Memory B cell (primary cell): ENCODE data around the gene ANKH.
"Not testable (repeated sequence)": the region's sequence is repeated elsewhere in the genome, so short reads cannot be mapped to it uniquely, and the experiment has no call there.

ENCODE experiments used
- ATAC-seq: fragments of 150-1000 bp; cut with Tn5 transposase; 2 replicates; pipeline ENCODE4 v1.10.0; 2021; ENCODE audit warnings: low read depth, mild to moderate bottlenecking, moderate library complexity
- DNase-seq, 2 donors: peaks; one replicate each; pipeline ENCODE4 v3.0.0; 2022; ENCODE audit warnings: low spot score in 2 of 2
- H3K27ac Mint-ChIP-seq: one replicate; pipeline ENCODE4 v1.8.0; 2022; ENCODE audit warnings: mild to moderate bottlenecking, moderate library complexity, mixed read lengths
- H3K27me3 Mint-ChIP-seq: one replicate; pipeline ENCODE4 v1.8.0; 2022; ENCODE audit warnings: mixed read lengths
- H3K36me3 Mint-ChIP-seq: one replicate; pipeline ENCODE4 v1.8.0; 2022; ENCODE audit warnings: mild to moderate bottlenecking, mixed read lengths
- H3K4me1 Mint-ChIP-seq: one replicate; pipeline ENCODE4 v1.8.0; 2022; ENCODE audit warnings: mixed read lengths
- H3K4me3 Mint-ChIP-seq: one replicate; pipeline ENCODE4 v1.8.0; 2022; ENCODE audit warnings: mild to moderate bottlenecking, moderate library complexity, mixed read lengths
- H3K9me3 Mint-ChIP-seq: one replicate; pipeline ENCODE4 v1.8.0; 2022; ENCODE audit warnings: mixed read lengths

Gene ANKH

DNA sequence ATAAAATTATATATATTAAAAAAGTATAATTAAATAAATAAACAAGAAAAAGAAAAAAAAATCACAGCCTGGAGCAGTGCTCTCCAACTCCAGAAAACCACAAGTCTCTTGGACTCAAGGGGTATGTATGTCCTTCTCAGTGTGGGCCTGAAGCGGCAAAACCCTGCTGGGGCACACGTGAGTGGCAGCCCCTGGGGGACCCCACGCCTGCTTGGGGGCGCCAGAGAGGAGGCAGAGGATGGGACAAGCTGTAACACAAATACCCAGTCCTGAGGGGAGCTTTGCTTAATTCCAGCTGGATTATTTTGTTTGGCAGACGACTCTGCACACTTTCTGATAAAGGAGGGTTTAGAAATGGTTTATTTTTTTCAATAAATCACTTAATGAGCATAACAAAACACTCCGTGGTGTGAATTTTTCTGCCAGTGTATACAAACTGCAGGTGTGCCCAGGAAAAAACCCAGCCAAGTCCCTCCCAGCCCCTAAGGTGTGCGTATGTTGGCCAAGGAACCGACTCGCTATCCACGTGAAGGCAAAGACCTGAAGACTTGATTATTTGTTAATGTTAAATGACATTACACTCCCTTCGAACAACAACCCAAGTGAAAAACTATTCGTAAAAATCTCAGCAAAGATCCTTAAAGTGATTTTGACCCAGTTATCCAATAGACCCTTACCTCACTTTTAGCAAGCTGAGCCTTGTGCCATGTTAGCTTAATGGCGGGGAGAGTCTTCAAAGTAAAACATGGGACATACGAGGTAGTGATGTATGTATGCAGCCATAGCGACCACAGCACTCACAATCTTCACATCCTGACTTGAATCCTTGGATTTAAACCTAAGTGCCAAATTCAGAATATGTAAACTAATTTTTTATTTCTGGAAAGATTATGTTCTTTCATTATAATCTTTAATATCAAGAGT lies 32.9 kb downstream of the ANKH start:
- no peak overlapping the region for H3K27ac Mint-ChIP-seq
- H3K9me3 Mint-ChIP-seq = no peaks in the 10 kb centered on the region
- H3K36me3 Mint-ChIP-seq = peaks cover 1% of the 10 kb centered on the region
- no peaks in the 10 kb centered on the region for H3K27me3 Mint-ChIP-seq
- no peak overlapping the region for H3K4me3 Mint-ChIP-seq
- DNase-seq (no peak), ATAC-seq (no peak)
- H3K4me1 Mint-ChIP-seq = peaks cover 11% of the 10 kb centered on the region

DNA sequence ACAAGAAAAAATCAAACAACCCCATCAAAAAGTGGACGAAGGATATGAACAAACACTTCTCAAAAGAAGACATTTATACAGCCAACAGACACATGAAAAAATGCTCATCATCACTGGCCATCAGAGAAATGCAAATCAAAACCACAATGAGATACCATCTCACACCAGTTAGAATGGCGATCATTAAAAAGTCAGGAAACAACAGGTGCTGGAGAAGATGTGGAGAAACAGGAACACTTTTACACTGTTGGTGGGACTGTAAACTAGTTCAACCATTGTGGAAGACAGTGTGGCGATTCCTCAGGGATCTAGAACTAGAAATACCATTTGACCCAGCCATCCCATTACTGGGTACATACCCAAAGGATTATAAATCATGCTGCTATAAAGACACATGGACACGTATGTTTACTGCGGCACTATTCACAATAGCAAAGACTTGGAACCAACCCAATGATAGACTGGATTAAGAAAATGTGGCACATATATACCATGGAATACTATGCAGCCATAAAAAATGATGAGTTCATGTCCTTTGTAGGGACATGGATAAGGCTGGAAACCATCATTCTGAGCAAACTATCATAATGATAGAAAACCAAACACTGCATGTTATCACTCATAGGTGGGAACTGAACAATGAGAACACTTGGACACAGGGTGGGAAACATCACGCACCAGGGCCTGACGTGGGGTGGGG lies 34.0 kb downstream of the ANKH start:
- not testable (repeated sequence) for DNase-seq, H3K4me3 Mint-ChIP-seq, H3K27ac Mint-ChIP-seq, H3K9me3 Mint-ChIP-seq, H3K27me3 Mint-ChIP-seq, H3K36me3 Mint-ChIP-seq, ATAC-seq
- peaks cover 11% of the 10 kb centered on the region for H3K4me1 Mint-ChIP-seq

DNA sequence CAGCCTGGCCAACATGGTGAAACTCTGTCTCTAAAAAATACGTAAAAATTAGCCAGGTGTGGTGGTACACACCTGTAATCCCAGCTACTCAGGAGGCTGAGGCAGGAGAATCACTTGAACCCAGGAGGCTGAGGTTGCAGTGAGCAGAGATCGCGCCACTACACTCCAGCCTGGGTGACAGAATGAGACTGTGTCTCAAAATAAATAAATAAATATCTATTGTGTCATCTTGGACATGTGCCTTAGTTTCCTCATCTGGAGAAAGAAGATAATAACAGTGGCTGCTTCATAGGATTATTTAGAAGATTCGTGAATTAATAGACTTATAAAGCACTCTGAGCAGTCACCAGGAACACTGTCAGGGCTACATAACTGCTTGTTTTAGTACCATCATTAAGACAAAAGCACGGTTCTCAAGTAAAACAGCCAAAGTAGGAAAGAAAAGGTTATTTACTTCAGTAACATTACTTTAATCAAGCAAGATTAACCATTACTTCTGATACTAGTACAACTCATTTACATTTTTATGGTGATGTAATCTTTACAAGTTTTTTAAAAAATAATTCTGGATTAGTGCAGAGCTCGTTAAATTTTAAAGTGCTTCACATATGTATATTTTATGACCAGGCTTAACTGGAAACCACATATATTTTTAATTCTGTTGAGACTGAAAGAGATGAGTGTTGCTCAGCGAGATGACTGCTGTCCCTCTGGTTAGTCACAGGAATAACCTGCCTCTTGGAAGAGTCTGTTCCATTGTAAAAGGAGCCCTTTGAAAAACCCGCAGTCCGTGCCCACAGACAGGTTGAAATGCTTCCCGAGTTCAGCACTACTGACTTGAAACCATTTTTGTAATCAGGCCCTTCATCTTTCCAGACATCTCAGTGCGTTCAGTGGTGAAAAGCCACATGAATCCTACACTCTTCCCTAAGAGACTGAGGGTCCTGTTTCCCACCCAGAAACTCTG lies 36.7 kb downstream of the ANKH start:
- peaks cover under 1% of the 10 kb centered on the region for H3K36me3 Mint-ChIP-seq
- ATAC-seq (no peak), DNase-seq (no peak)
- no peak overlapping the region for H3K4me3 Mint-ChIP-seq
- H3K27me3 Mint-ChIP-seq = no peaks in the 10 kb centered on the region
- no peak overlapping the region for H3K27ac Mint-ChIP-seq
- peaks cover 15% of the 10 kb centered on the region for H3K4me1 Mint-ChIP-seq
- H3K9me3 Mint-ChIP-seq = no peaks in the 10 kb centered on the region

DNA sequence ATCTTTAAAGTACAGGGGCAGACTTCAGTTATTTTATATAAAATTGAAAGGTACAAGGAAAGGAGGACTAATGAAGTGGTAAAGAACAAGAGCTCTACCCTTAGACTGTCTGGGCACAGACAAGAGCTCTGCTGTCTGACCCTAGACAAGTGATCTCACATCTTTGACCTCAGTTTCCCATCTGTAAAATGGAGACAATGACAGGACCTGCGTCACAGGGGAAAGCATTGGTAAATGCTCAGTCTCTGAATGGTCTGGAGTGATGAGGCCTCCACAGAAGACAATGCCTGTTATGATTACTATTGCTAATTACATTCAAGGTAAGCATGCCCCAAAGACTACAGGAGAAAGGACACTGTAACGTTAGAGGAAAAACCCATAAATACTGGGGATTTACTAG lies 37.5 kb downstream of the ANKH start:
- ATAC-seq (no peak), DNase-seq (no peak)
- Mint-ChIP-seq H3K27me3 (no peaks in the 10 kb centered on the region), H3K4me1 (peaks cover 16% of the 10 kb centered on the region), H3K4me3 (no peak overlapping the region), H3K27ac (no peak overlapping the region), H3K36me3 (peaks cover 2% of the 10 kb centered on the region), H3K9me3 (no peaks in the 10 kb centered on the region)

DNA sequence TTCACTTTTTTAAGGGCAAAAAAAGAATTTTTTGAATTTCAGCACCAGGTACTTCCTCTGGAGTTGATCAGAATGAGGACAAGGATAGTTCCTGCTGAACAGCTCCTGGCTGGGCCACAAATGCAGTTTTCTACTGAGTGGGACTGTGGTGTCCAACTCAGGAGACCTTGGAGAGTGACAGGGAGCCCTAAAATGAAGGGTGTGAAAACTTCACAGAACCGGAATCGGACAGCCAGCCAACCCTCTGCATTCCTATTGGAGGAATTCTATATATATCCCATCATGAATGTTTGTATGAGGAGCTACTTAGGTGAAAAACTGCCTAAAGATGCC lies 40.6 kb downstream of the ANKH start:
- Mint-ChIP-seq H3K27me3 (no peaks in the 10 kb centered on the region), H3K4me3 (no peak overlapping the region), H3K27ac (no peak overlapping the region), H3K36me3 (peaks cover 6% of the 10 kb centered on the region), H3K9me3 (no peaks in the 10 kb centered on the region), H3K4me1 (peaks cover 14% of the 10 kb centered on the region)
- DNase-seq = no peak
- no peak for ATAC-seq

DNA sequence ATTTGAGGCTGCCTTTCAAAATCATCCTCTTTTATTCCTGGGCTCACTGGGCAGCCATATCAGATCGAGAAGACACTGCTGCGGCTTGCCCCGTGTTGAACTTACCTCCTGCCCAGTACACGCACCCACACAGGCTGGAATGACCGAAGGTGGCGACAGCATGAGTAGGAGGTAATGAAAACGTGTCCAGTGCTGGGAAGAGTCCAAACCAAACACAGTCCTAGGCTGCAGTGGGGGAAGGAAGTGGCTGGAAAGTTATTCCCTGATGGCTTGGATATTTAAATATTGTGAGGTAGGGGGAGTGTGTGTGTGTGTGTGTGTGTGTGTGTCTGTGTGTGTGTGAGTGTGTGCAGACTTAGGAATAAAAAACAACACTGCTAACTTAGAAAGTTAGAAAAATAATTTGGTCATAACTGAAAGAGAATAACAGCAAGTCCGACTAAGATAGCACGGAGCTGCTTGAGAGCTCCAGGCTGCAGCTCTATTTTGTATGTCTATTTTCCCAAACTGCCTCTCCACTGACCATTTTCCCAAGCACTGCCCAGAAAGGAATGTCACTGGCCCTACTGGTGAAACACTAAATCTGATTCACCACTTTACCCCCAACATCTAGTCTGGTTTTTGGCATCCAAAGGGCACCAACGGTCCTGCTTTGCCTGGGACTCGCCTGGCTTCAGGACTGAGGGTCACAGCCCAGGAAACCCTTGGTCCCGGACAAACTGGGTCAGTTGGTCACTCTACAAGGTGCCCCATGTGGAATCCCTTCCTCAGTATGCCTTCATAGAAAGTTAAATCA lies 41.2 kb downstream of the ANKH start:
- H3K4me1 Mint-ChIP-seq = peaks cover 9% of the 10 kb centered on the region
- DNase-seq (no peak), ATAC-seq (no peak)
- no peaks in the 10 kb centered on the region for H3K9me3 Mint-ChIP-seq
- H3K27ac Mint-ChIP-seq = no peak overlapping the region
- no peak overlapping the region for H3K4me3 Mint-ChIP-seq
- H3K27me3 Mint-ChIP-seq = no peaks in the 10 kb centered on the region
- H3K36me3 Mint-ChIP-seq = peaks cover 6% of the 10 kb centered on the region

DNA sequence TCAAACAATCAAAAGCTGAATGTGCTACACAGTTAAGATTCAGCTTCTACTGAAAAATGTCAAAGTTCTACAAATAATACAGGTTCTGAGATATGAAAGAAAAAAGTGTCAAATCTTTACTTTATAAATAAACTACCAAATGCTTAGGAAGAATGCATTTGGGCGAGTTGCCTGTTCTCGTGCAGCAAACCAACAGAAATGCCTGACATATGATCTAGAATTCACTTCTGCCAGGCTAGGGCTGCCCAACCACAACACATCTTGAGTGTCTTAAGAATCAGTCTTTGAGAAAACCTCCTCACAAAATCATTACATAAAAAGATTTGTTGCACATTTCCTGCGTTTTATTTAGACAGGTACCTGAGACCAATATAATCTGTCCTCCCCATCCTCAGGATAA lies 42.2 kb downstream of the ANKH start:
- no peak overlapping the region for H3K4me3 Mint-ChIP-seq
- peaks cover 9% of the 10 kb centered on the region for H3K4me1 Mint-ChIP-seq
- H3K27me3 Mint-ChIP-seq = no peaks in the 10 kb centered on the region
- H3K36me3 Mint-ChIP-seq = peaks cover 6% of the 10 kb centered on the region
- DNase-seq = no peak
- no peak for ATAC-seq
- no peaks in the 10 kb centered on the region for H3K9me3 Mint-ChIP-seq
- H3K27ac Mint-ChIP-seq = no peak overlapping the region

DNA sequence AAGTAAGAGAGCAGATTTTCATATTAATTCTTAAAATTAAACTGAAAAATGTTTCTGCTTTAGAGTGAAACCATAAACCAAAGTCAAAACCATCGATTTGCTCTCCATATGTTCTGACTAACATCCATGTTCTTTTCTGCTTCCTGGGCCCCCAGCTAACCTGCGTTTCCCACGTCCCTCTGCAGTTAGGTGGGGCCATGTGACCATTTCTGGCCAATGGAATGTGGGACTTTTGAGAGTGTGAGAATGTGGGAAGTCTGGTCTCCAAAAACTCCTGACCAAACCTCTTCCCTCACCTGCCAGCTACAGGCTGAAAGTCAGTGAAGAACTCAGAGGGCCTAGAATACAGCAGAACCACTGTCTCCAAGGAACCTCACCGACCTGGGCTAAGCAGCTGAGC lies 44.9 kb downstream of the ANKH start:
- ATAC-seq = no peak
- Mint-ChIP-seq H3K4me1 (peaks cover 9% of the 10 kb centered on the region), H3K27me3 (no peaks in the 10 kb centered on the region), H3K9me3 (no peaks in the 10 kb centered on the region), H3K36me3 (peaks cover 6% of the 10 kb centered on the region), H3K27ac (no peak overlapping the region), H3K4me3 (no peak overlapping the region)
- no peak for DNase-seq

DNA sequence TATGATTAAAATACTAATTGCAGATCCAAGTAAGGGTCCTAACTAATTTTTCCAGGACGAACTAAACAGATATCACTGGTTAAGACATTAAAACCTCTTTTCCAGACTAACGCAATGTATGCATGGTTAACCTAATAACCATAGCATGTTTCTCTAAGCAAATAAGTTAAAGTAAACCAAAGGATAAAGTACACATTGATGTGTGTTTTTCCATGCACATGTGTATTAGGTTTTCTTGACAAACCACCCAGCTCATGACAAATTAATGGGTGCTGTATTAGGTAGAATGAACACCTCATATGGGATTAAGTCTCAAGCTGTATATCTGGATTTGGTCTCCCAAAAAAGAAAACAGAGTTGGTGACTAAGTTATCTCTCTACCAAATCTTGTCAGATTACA lies 45.6 kb downstream of the ANKH start:
- Mint-ChIP-seq H3K4me1 (peaks cover 9% of the 10 kb centered on the region), H3K4me3 (no peak overlapping the region), H3K27ac (no peak overlapping the region), H3K36me3 (peaks cover 6% of the 10 kb centered on the region), H3K27me3 (no peaks in the 10 kb centered on the region), H3K9me3 (no peaks in the 10 kb centered on the region)
- DNase-seq (no peak), ATAC-seq (no peak)

DNA sequence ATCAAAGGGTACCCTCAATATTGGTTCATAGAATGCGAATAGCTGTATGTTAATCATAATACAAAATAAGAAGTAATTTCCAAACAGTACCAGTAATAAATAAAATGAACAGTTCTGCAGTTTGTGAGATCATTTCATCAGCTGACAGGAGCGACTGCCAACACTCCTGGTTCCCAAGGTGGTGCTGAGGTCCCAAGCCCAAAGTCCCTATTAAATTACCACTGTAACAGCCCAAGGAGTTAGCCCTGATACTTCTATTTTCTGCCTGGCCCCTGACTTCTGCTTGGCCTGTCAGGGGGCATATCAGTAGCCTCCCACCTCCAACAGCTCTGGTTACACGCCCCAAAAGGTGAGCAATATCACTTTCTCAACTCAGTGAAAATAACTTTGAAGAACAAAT lies 47.1 kb downstream of the ANKH start:
- Mint-ChIP-seq H3K4me3 (no peak overlapping the region), H3K36me3 (peaks cover 7% of the 10 kb centered on the region), H3K9me3 (no peaks in the 10 kb centered on the region), H3K4me1 (peaks cover 8% of the 10 kb centered on the region), H3K27me3 (no peaks in the 10 kb centered on the region), H3K27ac (no peak overlapping the region)
- no peak for DNase-seq
- no peak for ATAC-seq

DNA sequence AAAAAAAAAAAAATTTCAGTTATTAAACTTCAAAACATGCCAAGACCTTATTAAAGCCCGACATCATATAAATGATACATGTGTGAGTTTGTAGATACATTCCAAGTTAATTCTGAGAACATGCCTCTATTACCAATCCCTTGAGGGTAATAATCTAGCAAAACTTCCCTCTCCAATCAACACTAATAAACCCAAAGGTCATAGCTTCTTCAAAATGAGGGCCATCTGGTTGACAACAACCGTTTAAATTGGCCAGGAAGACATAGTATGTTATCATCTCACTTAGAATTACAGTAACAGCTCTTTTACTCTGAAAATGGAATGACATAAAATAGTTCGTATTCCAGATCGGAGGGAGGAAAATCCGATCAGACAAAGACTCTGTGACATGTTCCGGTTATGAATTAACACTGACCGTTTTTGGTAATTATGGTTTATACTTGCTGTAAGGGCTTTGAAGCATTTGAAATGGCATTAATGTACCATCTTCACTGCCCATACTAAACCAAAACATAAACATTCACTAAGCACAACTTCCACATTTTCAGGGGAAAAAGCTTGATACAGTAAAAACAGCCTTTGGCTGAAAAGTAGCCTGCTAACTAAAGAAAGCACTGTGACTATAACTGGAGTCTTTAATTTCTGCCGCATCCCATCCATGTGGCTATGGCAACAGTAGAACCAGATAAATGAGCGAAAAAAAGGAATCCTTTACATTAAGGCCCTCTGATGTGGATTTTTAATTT lies 50.3 kb downstream of the ANKH start:
- Mint-ChIP-seq H3K4me3 (no peak overlapping the region), H3K36me3 (peaks cover 4% of the 10 kb centered on the region), H3K27me3 (no peaks in the 10 kb centered on the region), H3K4me1 (peaks cover 24% of the 10 kb centered on the region), H3K9me3 (no peaks in the 10 kb centered on the region), H3K27ac (no peak overlapping the region)
- ATAC-seq (no peak), DNase-seq (no peak)

DNA sequence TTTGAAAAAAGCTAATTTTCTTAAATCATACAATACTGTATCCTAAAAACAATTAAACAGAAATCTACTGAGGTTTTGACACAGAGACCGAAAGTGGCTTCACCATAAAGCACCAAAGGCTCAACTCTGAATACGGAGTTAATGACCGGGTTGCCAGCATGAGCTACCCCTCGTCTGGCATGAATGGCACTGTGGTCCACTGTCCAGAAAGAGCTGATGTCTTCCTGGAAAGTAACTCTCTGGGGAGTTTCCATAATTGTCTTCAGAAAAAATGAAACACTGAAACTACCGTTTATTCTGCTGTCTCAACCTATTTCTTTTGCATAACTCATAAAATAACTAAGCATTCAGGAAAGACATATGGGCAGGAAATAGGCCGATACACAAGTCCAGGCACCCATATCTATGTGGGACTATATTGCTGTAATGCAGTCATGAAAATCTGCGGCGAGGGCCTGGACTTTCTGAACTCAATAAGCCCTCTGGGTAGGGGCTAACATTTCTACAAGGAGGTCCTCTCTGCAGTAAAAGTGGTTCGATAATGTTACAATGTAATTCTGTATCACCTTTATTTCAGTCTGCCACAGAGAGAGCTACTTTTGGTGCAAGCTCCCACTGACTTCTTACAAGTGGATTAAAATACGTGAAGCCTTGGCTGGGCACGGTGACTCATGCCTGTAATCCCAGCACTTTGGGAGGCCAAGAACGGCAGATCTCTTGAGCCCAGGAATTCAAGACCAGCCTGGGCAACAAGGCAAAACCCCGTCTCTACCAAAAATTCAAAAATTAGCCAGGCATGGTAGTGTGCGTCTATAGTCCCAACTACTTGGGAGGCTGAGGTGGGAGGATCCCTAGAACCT lies 52.4 kb downstream of the ANKH start:
- ATAC-seq = no peak
- Mint-ChIP-seq H3K36me3 (peaks cover 4% of the 10 kb centered on the region), H3K9me3 (no peaks in the 10 kb centered on the region), H3K27me3 (no peaks in the 10 kb centered on the region), H3K4me3 (peak overlapping the region; percentile 37), H3K27ac (peak overlapping the region; percentile 40), H3K4me1 (peaks cover 22% of the 10 kb centered on the region)
- no peak for DNase-seq
